ENCODE measurements around the gene ITPR1. TPM values are rescaled to one million over a fixed set of nuclear protein-coding genes. Genes with fewer than 3 reads are reported as not detected.

ITPR1 gene
- total and polyA plus RNA-seq, 2 experiments from 2014 or later = 6.8 to 21.0 TPM

DNA sequence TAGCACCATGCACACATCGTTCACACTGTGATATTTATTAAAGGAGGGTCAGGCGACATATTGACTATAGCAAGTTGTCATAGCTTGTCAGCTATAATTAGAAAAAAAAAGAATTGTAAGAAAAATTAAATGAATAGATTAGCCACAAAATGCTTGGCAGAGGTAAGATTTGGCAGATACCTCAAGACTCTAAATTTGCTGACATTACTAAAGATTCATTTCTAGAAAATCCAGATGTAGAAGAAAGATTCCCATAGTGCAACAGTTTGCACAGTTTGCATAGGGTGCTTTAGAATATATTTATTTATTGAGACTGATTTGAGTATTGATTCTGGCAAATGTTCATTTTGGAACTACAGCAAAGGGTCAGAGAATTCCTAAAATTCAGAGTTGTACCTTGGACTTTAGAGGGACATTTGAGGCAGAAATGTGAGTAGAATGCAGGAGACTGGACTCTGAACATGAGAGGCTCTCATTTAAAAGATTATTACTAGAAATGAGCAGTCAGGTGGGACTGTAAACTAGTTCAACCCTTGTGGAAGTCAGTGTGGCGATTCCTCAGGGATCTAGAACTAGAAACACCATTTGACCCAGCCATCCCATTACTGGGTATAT lies 384.1 kb downstream of the ITPR1 start:
- Histone ChIP-seq H3K9me2 (ENCODE audit: insufficient read depth) (no peaks in the 10 kb centered on the region), H3F3A (replicated peaks; ENCODE audit: low read depth) (no peaks in the 10 kb centered on the region), H3K27ac (ENCODE audit: low read depth) (no peak overlapping the region), H3K27me3 (ENCODE audit: insufficient read depth) (no peaks in the 10 kb centered on the region), H3K4me2 (no peak overlapping the region), H3K79me2 (replicated peaks; ENCODE audit: insufficient read depth) (no peaks in the 10 kb centered on the region), H3K4me3 (no peak overlapping the region), H3K4me1 (ENCODE audit: insufficient read depth) (no peaks in the 10 kb centered on the region), H3K36me3 (ENCODE audit: insufficient read depth) (no peaks in the 10 kb centered on the region), H4K20me1 (replicated peaks; ENCODE audit: insufficient read depth) (no peaks in the 10 kb centered on the region), H2AFZ (no peak overlapping the region)
- no peaks in the 10 kb centered on the region for H3K4me1 Mint-ChIP-seq
- ATAC-seq (no peak), DNase-seq (ENCODE audit: low spot score) (no peak)
- no peak overlapping the region for H3K27ac Mint-ChIP-seq
- TF ChIP-seq, protein P1, sequence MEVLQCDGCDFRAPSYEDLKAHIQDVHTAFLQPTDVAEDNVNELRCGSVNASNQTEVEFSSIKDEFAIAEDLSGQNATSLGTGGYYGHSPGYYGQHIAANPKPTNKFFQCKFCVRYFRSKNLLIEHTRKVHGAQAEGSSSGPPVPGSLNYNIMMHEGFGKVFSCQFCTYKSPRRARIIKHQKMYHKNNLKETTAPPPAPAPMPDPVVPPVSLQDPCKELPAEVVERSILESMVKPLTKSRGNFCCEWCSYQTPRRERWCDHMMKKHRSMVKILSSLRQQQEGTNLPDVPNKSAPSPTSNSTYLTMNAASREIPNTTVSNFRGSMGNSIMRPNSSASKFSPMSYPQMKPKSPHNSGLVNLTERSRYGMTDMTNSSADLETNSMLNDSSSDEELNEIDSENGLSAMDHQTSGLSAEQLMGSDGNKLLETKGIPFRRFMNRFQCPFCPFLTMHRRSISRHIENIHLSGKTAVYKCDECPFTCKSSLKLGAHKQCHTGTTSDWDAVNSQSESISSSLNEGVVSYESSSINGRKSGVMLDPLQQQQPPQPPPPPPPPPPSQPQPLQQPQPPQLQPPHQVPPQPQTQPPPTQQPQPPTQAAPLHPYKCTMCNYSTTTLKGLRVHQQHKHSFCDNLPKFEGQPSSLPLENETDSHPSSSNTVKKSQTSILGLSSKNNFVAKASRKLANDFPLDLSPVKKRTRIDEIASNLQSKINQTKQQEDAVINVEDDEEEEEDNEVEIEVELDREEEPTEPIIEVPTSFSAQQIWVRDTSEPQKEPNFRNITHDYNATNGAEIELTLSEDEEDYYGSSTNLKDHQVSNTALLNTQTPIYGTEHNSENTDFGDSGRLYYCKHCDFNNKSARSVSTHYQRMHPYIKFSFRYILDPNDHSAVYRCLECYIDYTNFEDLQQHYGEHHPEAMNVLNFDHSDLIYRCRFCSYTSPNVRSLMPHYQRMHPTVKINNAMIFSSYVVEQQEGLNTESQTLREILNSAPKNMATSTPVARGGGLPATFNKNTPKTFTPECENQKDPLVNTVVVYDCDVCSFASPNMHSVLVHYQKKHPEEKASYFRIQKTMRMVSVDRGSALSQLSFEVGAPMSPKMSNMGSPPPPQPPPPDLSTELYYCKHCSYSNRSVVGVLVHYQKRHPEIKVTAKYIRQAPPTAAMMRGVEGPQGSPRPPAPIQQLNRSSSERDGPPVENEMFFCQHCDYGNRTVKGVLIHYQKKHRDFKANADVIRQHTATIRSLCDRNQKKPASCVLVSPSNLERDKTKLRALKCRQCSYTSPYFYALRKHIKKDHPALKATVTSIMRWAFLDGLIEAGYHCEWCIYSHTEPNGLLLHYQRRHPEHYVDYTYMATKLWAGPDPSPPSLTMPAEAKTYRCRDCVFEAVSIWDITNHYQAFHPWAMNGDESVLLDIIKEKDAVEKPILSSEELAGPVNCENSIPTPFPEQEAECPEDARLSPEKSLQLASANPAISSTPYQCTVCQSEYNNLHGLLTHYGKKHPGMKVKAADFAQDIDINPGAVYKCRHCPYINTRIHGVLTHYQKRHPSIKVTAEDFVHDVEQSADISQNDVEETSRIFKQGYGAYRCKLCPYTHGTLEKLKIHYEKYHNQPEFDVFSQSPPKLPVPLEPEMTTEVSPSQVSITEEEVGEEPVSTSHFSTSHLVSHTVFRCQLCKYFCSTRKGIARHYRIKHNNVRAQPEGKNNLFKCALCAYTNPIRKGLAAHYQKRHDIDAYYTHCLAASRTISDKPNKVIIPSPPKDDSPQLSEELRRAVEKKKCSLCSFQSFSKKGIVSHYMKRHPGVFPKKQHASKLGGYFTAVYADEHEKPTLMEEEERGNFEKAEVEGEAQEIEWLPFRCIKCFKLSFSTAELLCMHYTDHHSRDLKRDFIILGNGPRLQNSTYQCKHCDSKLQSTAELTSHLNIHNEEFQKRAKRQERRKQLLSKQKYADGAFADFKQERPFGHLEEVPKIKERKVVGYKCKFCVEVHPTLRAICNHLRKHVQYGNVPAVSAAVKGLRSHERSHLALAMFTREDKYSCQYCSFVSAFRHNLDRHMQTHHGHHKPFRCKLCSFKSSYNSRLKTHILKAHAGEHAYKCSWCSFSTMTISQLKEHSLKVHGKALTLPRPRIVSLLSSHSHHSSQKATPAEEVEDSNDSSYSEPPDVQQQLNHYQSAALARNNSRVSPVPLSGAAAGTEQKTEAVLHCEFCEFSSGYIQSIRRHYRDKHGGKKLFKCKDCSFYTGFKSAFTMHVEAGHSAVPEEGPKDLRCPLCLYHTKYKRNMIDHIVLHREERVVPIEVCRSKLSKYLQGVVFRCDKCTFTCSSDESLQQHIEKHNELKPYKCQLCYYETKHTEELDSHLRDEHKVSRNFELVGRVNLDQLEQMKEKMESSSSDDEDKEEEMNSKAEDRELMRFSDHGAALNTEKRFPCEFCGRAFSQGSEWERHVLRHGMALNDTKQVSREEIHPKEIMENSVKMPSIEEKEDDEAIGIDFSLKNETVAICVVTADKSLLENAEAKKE (CRISPR knock-in tag; IDR thresholded peaks at IDR 0.05) = no peak
- TF ChIP-seq, protein P2, sequence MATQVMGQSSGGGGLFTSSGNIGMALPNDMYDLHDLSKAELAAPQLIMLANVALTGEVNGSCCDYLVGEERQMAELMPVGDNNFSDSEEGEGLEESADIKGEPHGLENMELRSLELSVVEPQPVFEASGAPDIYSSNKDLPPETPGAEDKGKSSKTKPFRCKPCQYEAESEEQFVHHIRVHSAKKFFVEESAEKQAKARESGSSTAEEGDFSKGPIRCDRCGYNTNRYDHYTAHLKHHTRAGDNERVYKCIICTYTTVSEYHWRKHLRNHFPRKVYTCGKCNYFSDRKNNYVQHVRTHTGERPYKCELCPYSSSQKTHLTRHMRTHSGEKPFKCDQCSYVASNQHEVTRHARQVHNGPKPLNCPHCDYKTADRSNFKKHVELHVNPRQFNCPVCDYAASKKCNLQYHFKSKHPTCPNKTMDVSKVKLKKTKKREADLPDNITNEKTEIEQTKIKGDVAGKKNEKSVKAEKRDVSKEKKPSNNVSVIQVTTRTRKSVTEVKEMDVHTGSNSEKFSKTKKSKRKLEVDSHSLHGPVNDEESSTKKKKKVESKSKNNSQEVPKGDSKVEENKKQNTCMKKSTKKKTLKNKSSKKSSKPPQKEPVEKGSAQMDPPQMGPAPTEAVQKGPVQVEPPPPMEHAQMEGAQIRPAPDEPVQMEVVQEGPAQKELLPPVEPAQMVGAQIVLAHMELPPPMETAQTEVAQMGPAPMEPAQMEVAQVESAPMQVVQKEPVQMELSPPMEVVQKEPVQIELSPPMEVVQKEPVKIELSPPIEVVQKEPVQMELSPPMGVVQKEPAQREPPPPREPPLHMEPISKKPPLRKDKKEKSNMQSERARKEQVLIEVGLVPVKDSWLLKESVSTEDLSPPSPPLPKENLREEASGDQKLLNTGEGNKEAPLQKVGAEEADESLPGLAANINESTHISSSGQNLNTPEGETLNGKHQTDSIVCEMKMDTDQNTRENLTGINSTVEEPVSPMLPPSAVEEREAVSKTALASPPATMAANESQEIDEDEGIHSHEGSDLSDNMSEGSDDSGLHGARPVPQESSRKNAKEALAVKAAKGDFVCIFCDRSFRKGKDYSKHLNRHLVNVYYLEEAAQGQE (IDR thresholded peaks at IDR 0.05; ENCODE audit: unreplicated experiment) = no peak
- TF ChIP-seq CTCF (conservative IDR thresholded peaks at IDR 0.05; ENCODE audit: low read depth in 2 of 2) = no peak
- TF ChIP-seq, protein P3, sequence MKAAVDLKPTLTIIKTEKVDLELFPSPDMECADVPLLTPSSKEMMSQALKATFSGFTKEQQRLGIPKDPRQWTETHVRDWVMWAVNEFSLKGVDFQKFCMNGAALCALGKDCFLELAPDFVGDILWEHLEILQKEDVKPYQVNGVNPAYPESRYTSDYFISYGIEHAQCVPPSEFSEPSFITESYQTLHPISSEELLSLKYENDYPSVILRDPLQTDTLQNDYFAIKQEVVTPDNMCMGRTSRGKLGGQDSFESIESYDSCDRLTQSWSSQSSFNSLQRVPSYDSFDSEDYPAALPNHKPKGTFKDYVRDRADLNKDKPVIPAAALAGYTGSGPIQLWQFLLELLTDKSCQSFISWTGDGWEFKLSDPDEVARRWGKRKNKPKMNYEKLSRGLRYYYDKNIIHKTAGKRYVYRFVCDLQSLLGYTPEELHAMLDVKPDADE (IDR thresholded peaks at IDR 0.05) = no peak
- no peak overlapping the region for H3K4me3 Mint-ChIP-seq
- peaks cover 2% of the 10 kb centered on the region for H3K27me3 Mint-ChIP-seq (ENCODE audit: insufficient read depth, low read depth, poor library complexity)
- no peaks in the 10 kb centered on the region for H3K36me3 Mint-ChIP-seq (ENCODE audit: low read depth)
- no peaks in the 10 kb centered on the region for H3K9me3 Mint-ChIP-seq

All from GM23338 (cell line).